H1 (cell line): Measurements from ENCODE around the gene THAP5. TPM values are rescaled to one million over a fixed set of nuclear protein-coding genes. Genes with fewer than 3 reads are reported as not detected.

Source experiments
- CEBPB ChIP-seq: IDR thresholded peaks from 2 replicates; pipeline ENCODE4 v1.6.1; 2012; ENCODE audit warnings: low read depth, low read length
- CTBP2 ChIP-seq: IDR thresholded peaks from 2 replicates; pipeline ENCODE4 v1.7.0; 2011; ENCODE audit warnings: borderline replicate concordance, mild to moderate bottlenecking, moderate library complexity, mixed read lengths, low read length; ENCODE audit not compliant: insufficient read depth, insufficient read length
- EP300 ChIP-seq, 2 experiments: IDR thresholded peaks; 1 replicate in 1 of 2; 2 replicates in 1 of 2; pipeline ENCODE4 v1.6.1; 2011 to 2012; ENCODE audit warnings: low read depth in 2 of 2, low read length in 2 of 2, mild to moderate bottlenecking in 2 of 2, borderline replicate concordance in 1 of 2, inconsistent platforms in 1 of 2, moderate library complexity in 1 of 2
- FOSL1 ChIP-seq: IDR thresholded peaks from 2 replicates; pipeline ENCODE4 v1.6.1; 2011; ENCODE audit warnings: mild to moderate bottlenecking, low read depth, low read length, moderate library complexity; ENCODE audit not compliant: insufficient read depth
- GABPA ChIP-seq: IDR thresholded peaks from 2 replicates; pipeline ENCODE4 v1.6.1; 2011; ENCODE audit warnings: mild to moderate bottlenecking, low read length, moderate library complexity, borderline replicate concordance; ENCODE audit not compliant: insufficient read depth
- KDM4A ChIP-seq: IDR thresholded peaks from one replicate; pipeline ENCODE4 v1.7.1; 2012; ENCODE audit warnings: low read depth, mild to moderate bottlenecking, moderate library complexity, low read length, inconsistent platforms; ENCODE audit not compliant: severe bottlenecking
- RNF2 ChIP-seq: fragments of 200-900, 300-1000 bp; sonication (generic); IDR thresholded peaks from 2 replicates; pipeline ENCODE4 v1.7.1; 2016; ENCODE audit warnings: borderline replicate concordance, low read depth, mild to moderate bottlenecking, antibody characterized with exemption, low read length; ENCODE audit not compliant: poor library complexity, severe bottlenecking; ENCODE audit errors: missing control alignments
- TAF1 ChIP-seq: IDR thresholded peaks from 2 replicates; pipeline ENCODE4 v1.6.1; 2011; ENCODE audit warnings: mild to moderate bottlenecking, low read depth, low read length
- polyA plus RNA-seq, 7 experiments: library from polyadenylated mRNA; depleted of rRNA in 3 of 7; stranded (reverse) in 5 of 7; unstranded in 2 of 7; fragments of >200 nt in 5 of 7; fragments of 200-250 nt in 2 of 7; gene quantifications; 1 replicate in 5 of 7; 2 replicates in 1 of 7; 4 replicates in 1 of 7; pipeline versions ENCODE4 v1.2.1 to v1.2.3, GENCODE V29; 2011 to 2013; ENCODE audit warnings: missing spikeins in 2 of 7, mixed read lengths in 2 of 7
- total RNA-seq: library from RNA; stranded (reverse); fragmentation: NEBNext Ultra II Directional; extraction: Animal tissue kit (Norgen Biotek cat#: 25700); gene quantifications from 2 replicates; pipeline ENCODE4 v1.2.1, GENCODE V29; 2021

Gene THAP5
- total and polyA plus RNA-seq, 2 of the 8 experiments (the other 6 are each of a cell fraction or from before 2014, with no cell fraction given): 3.9 to 24.2 TPM

DNA sequence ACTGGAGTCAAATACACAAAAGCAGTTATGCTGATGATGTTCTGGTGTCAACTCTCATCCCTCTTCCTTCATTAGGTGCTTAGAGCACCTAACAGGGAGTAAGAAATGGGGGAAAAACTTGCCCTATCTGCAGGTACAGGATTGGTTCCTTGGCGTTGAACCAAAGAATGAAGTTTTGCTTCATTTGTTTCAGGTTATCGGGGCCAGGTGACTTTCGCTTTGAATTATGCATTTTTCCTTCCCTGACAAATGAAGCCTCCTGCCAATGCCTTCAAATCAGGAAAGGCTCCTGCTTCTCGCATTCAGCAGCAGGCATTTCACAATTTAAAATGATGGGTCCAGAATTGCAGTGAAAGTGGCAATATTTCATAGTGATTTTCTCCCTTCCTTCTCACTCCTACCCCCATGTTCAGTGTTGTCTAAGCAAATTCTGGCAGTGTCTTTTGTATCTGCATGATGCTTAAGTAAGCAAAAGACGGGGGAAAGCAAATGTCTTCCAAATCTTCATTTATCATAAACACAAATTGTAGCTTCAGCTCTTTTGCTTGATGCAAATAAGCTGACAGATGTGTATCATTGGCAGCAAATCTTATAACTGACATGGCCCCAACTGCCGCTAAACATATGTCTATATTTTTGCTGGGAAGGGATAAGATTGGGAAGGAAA, 29.5 kb upstream of the THAP5 start (continued):
- TF ChIP-seq CTBP2 (no peak), GABPA (no peak), FOSL1 (no peak), RNF2 (no peak), EP300 (IDR thresholded peaks at IDR 0.05; ENCODE audit: borderline replicate concordance in 1 of 2, low read depth in 2 of 2, low read length in 2 of 2) (no peak), KDM4A (no peak), TAF1 (no peak), CEBPB (no peak)
- TF ChIP-seq, all 59 proteins: peak for 0
